BLaER1 treated with 17β-estradiol and CSF1 and Interleukin-3, amounts not matched to agents 10 nM and 100 nM (cell line): ENCODE measurements around the gene AGFG1.
A peak's percentile ranks its signal among the peaks of the same experiment; 100 is the strongest.

ENCODE experiments used
- H3K27ac ChIP-seq, 11 experiments: shearing (Covaris generic); formaldehyde crosslinking; 2 replicates each; pipeline ENCODE4 v1.8.1; 2022
- H3K27me3 ChIP-seq, 11 experiments: shearing (Covaris generic); formaldehyde crosslinking; 2 replicates each; pipeline ENCODE4 v1.8.1; 2022
- H3K36me3 ChIP-seq, 11 experiments: shearing (Covaris generic); formaldehyde crosslinking; 2 replicates each; pipeline ENCODE4 v1.8.1; 2022
- H3K4me1 ChIP-seq, 10 experiments: shearing (Covaris generic); formaldehyde crosslinking; 2 replicates each; pipeline ENCODE4 v1.8.1; 2022
- H3K4me2 ChIP-seq, 11 experiments: shearing (Covaris generic); formaldehyde crosslinking; 2 replicates each; pipeline ENCODE4 v1.8.1; 2022
- H3K4me3 ChIP-seq, 10 experiments: shearing (Covaris generic); formaldehyde crosslinking; 2 replicates each; pipeline ENCODE4 v1.8.1; 2022
- H3K9ac ChIP-seq, 11 experiments: shearing (Covaris generic); formaldehyde crosslinking; 2 replicates each; pipeline ENCODE4 v1.8.1; 2022
- H3K9me3 ChIP-seq, 11 experiments: shearing (Covaris generic); formaldehyde crosslinking; replicated peaks in 1 of 11; 2 replicates each; pipeline ENCODE4 v1.8.1; 2022
- H4K20me1 ChIP-seq, 11 experiments: shearing (Covaris generic); formaldehyde crosslinking; 2 replicates each; pipeline ENCODE4 v1.8.1; 2022
- Cebpa-rat ChIP-seq, 11 experiments: shearing (Covaris generic); IDR thresholded peaks; 2 replicates each; pipeline ENCODE4 v1.8.1; 2022

The AGFG1 gene

GRCh38 chr2:227477291-227477690, 5.3 kb downstream of the AGFG1 start:
- peaks cover 92 to 99% (median 94%) of the 10 kb centered on the region in 11 experiments for H4K20me1 ChIP-seq

GRCh38 chr2:227479865-227480475, 8.0 kb downstream of the AGFG1 start:
- Histone ChIP-seq H3K27me3 (no peaks in the 10 kb centered on the region), H3K9me3 (peaks cover 0 to 10% (median 10%) of the 10 kb centered on the region in 11 experiments; a peak in 17 of 22 replicates), H3K36me3 (peaks cover 0 to 53% (median 32%) of the 10 kb centered on the region in 11 experiments; a peak in 18 of 22 replicates), H3K4me2 (peak overlapping the region in 5 of 11 experiments; percentile 31 to 78 (median 73); a peak in 9 of 22 replicates), H3K9ac (peak overlapping the region in 2 of 11 experiments; percentile 9 to 29; a peak in 2 of 22 replicates), H3K4me3 (no peak overlapping the region), H3K27ac (no peak overlapping the region), H3K4me1 (peaks cover 7 to 100% (median 41%) of the 10 kb centered on the region in 10 experiments; a peak in 18 of 20 replicates), H4K20me1 (peaks cover 79 to 100% (median 100%) of the 10 kb centered on the region in 11 experiments)
- no peak for TF ChIP-seq Cebpa-rat (IDR thresholded peaks at IDR 0.05)

More at GRCh38 chr2:227477291-227477690, 5.3 kb downstream of the AGFG1 start:
- peaks cover 0 to 52% (median 23%) of the 10 kb centered on the region in 11 experiments; a peak in 14 of 22 replicates for H3K36me3 ChIP-seq
- no peak overlapping the region for H3K9ac ChIP-seq
- H3K4me2 ChIP-seq, result peak overlapping the region in 3 of 11 experiments; percentile 18 to 52 (median 26); a peak in 5 of 22 replicates
- no peaks in the 10 kb centered on the region for H3K27me3 ChIP-seq
- no peak overlapping the region for H3K4me3 ChIP-seq
- H3K9me3 ChIP-seq, result no peaks in the 10 kb centered on the region; a peak in 1 of 22 replicates
- TF ChIP-seq Cebpa-rat (IDR thresholded peaks at IDR 0.05), result no peak
- H3K4me1 ChIP-seq, result peaks cover 16 to 91% (median 39%) of the 10 kb centered on the region in 10 experiments
- peak overlapping the region in 1 of 11 experiments; percentile 6; a peak in 1 of 22 replicates for H3K27ac ChIP-seq

GRCh38 chr2:227480528-227480927, 8.6 kb downstream of the AGFG1 start:
- Histone ChIP-seq H3K9me3 (peaks cover 0 to 16% (median 15%) of the 10 kb centered on the region in 11 experiments; a peak in 18 of 22 replicates), H3K9ac (peak overlapping the region in 2 of 11 experiments; percentile 9 to 29; a peak in 2 of 22 replicates), H4K20me1 (peaks cover 74 to 100% (median 99%) of the 10 kb centered on the region in 11 experiments), H3K4me3 (no peak overlapping the region), H3K27me3 (no peaks in the 10 kb centered on the region), H3K4me1 (peaks cover 7 to 97% (median 39%) of the 10 kb centered on the region in 10 experiments; a peak in 17 of 20 replicates), H3K36me3 (peaks cover 0 to 57% (median 33%) of the 10 kb centered on the region in 11 experiments; a peak in 18 of 22 replicates), H3K27ac (no peak overlapping the region; a peak in 1 of 22 replicates), H3K4me2 (peak overlapping the region in 5 of 11 experiments; percentile 31 to 78 (median 73); a peak in 9 of 22 replicates)
- no peak for TF ChIP-seq Cebpa-rat (IDR thresholded peaks at IDR 0.05)

GRCh38 chr2:227482638-227483340, 10.8 kb downstream of the AGFG1 start:
- Histone ChIP-seq H3K27ac (peak overlapping the region in 6 of 11 experiments; percentile 17 to 61 (median 46); a peak in 8 of 22 replicates), H3K27me3 (no peaks in the 10 kb centered on the region), H3K9ac (peak overlapping the region in 2 of 11 experiments; percentile 3 to 15; a peak in 2 of 22 replicates), H4K20me1 (peaks cover 59 to 99% (median 96%) of the 10 kb centered on the region in 11 experiments), H3K36me3 (peaks cover 0 to 51% (median 33%) of the 10 kb centered on the region in 11 experiments; a peak in 18 of 22 replicates), H3K4me2 (peak overlapping the region in 10 of 11 experiments; percentile 1 to 78 (median 62); a peak in 15 of 22 replicates), H3K4me3 (no peak overlapping the region), H3K4me1 (peaks cover 7 to 87% (median 39%) of the 10 kb centered on the region in 10 experiments; a peak in 17 of 20 replicates), H3K9me3 (peaks cover 0 to 28% (median 23%) of the 10 kb centered on the region in 11 experiments; a peak in 19 of 22 replicates)
- no peak for TF ChIP-seq Cebpa-rat (IDR thresholded peaks at IDR 0.05)

- Histone ChIP-seq H4K20me1 (peaks cover 59 to 99% (median 96%) of the 10 kb centered on the region in 11 experiments), H3K4me1 (peaks cover 7 to 84% (median 27%) of the 10 kb centered on the region in 10 experiments; a peak in 17 of 20 replicates), H3K4me3 (no peak overlapping the region), H3K9ac (no peak overlapping the region), H3K4me2 (no peak overlapping the region), H3K27ac (no peak overlapping the region), H3K9me3 (peaks cover 0 to 36% (median 23%) of the 10 kb centered on the region in 11 experiments; a peak in 19 of 22 replicates), H3K27me3 (no peaks in the 10 kb centered on the region), H3K36me3 (peaks cover 0 to 53% (median 27%) of the 10 kb centered on the region in 11 experiments; a peak in 19 of 22 replicates)
- no peak for TF ChIP-seq Cebpa-rat (IDR thresholded peaks at IDR 0.05)
Observed at GRCh38 chr2:227485429-227485828, 13.5 kb downstream of the AGFG1 start.

- Histone ChIP-seq H3K27me3 (no peaks in the 10 kb centered on the region), H3K4me3 (no peak overlapping the region), H4K20me1 (peaks cover 53 to 99% (median 96%) of the 10 kb centered on the region in 11 experiments), H3K36me3 (peaks cover 3 to 44% (median 21%) of the 10 kb centered on the region in 11 experiments; a peak in 19 of 22 replicates), H3K9ac (no peak overlapping the region), H3K4me1 (peaks cover 6 to 77% (median 20%) of the 10 kb centered on the region in 10 experiments; a peak in 17 of 20 replicates), H3K27ac (no peak overlapping the region), H3K4me2 (peak overlapping the region in 1 of 11 experiments; percentile 28; a peak in 1 of 22 replicates), H3K9me3 (peaks cover 0 to 36% (median 23%) of the 10 kb centered on the region in 11 experiments; a peak in 19 of 22 replicates)
- no peak for TF ChIP-seq Cebpa-rat (IDR thresholded peaks at IDR 0.05)
Observed at GRCh38 chr2:227486688-227487087, 14.7 kb downstream of the AGFG1 start.

- H4K20me1 ChIP-seq, result peaks cover 49 to 99% (median 96%) of the 10 kb centered on the region in 11 experiments
- peaks cover 10 to 56% (median 35%) of the 10 kb centered on the region in 11 experiments; a peak in 21 of 22 replicates for H3K36me3 ChIP-seq
- H3K9ac ChIP-seq, result no peak overlapping the region
- H3K4me3 ChIP-seq, result no peak overlapping the region
- peaks cover 0 to 67% (median 7%) of the 10 kb centered on the region in 10 experiments; a peak in 13 of 20 replicates for H3K4me1 ChIP-seq
- H3K27me3 ChIP-seq, result no peaks in the 10 kb centered on the region
- TF ChIP-seq Cebpa-rat (IDR thresholded peaks at IDR 0.05), result no peak
- H3K9me3 ChIP-seq, result peaks cover 0 to 36% (median 23%) of the 10 kb centered on the region in 11 experiments; a peak in 19 of 22 replicates
- H3K4me2 ChIP-seq, result peak overlapping the region in 2 of 11 experiments; percentile 18 to 28; a peak in 2 of 22 replicates
- H3K27ac ChIP-seq, result no peak overlapping the region
Observed at GRCh38 chr2:227488045-227488444, 16.1 kb downstream of the AGFG1 start.

GRCh38 chr2:227491386-227491785, 19.4 kb downstream of the AGFG1 start:
- peaks cover 0 to 13% (median 0%) of the 10 kb centered on the region in 11 experiments; a peak in 2 of 22 replicates for H3K9me3 ChIP-seq
- no peaks in the 10 kb centered on the region for H3K27me3 ChIP-seq
- no peak overlapping the region for H3K9ac ChIP-seq
- peaks cover 0 to 40% (median 12%) of the 10 kb centered on the region in 10 experiments; a peak in 14 of 20 replicates for H3K4me1 ChIP-seq
- peaks cover 74 to 99% (median 97%) of the 10 kb centered on the region in 11 experiments for H4K20me1 ChIP-seq
- no peak overlapping the region for H3K4me2 ChIP-seq
- peaks cover 41 to 67% (median 54%) of the 10 kb centered on the region in 11 experiments for H3K36me3 ChIP-seq
- no peak overlapping the region for H3K27ac ChIP-seq
- no peak overlapping the region for H3K4me3 ChIP-seq
- no peak for TF ChIP-seq Cebpa-rat (IDR thresholded peaks at IDR 0.05)
